HL-60 (cell line): ENCODE results near the gene APOA5.

ENCODE experiments used
- DNase-seq, 2 experiments: peaks; one replicate each; pipeline ENCODE4 v3.0.0-alpha.2; 2010 to 2020; ENCODE audit warnings: low read depth in 1 of 2, low spot score in 1 of 2
- H3K27ac ChIP-seq: fragments of 250-450 bp; sonication (Bioruptor Pico); replicated peaks from 2 replicates; pipeline ENCODE4 v1.5.1; 2020; ENCODE audit warnings: mild to moderate bottlenecking, moderate library complexity
- H3K27me3 ChIP-seq: fragments of 250-450 bp; sonication (Bioruptor Pico); 2 replicates; pipeline ENCODE4 v1.5.1; 2021; ENCODE audit warnings: mild to moderate bottlenecking, moderate library complexity; ENCODE audit not compliant: insufficient read depth, poor library complexity, severe bottlenecking
- H3K4me3 ChIP-seq: replicated peaks from 2 replicates; pipeline ENCODE4 v1.5.1; 2011; ENCODE audit warnings: mild to moderate bottlenecking, control low read depth, low read length; ENCODE audit not compliant: insufficient read depth
- CTCF ChIP-seq: IDR thresholded peaks from one replicate; pipeline ENCODE4 v1.5.1; 2011; ENCODE audit warnings: low read length, control low read depth, inconsistent platforms; ENCODE audit not compliant: insufficient read depth
- GABPA ChIP-seq: IDR thresholded peaks from 2 replicates; pipeline ENCODE4 v1.6.1; 2012; ENCODE audit warnings: low read depth
- POLR2AphosphoS5 ChIP-seq: IDR thresholded peaks from 2 replicates; pipeline ENCODE4 v1.6.1; 2012; ENCODE audit warnings: low read depth
- REST ChIP-seq: IDR thresholded peaks from 2 replicates; pipeline ENCODE4 v1.6.1; 2012; ENCODE audit warnings: low read depth; ENCODE audit not compliant: insufficient replicate concordance
- SPI1 ChIP-seq: IDR thresholded peaks from 2 replicates; pipeline ENCODE4 v1.6.1; 2012; ENCODE audit warnings: low read depth, mild to moderate bottlenecking, borderline replicate concordance

Gene APOA5

DNA sequence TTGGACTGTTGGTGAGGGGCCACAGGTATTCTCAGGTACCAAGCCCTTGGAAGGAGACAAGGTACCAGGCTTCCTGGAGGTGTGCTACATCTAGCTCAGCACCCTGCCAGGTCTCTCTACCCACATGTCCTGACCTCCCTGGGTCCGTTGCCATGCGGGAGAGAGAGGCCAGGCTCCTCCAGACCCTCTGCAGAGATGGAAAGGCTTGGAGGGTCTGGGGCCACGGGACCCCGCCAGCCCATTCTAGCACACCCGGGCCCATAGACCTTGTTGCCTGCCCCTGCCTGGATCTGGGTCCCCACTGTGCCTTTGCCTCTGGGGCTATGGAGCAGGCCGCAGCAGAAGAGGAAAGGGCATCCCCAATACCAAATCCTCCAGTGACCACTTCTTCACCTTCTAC lies 35.8 kb upstream of the APOA5 start:
- no peak overlapping the region for H3K4me3 ChIP-seq
- no peak for TF ChIP-seq POLR2AphosphoS5
- TF ChIP-seq CTCF = no peak
- no peak for TF ChIP-seq GABPA
- no peak for TF ChIP-seq REST
- TF ChIP-seq SPI1 = no peak
- H3K27ac ChIP-seq = no peak overlapping the region
- H3K27me3 ChIP-seq = no peaks in the 10 kb centered on the region
- DNase-seq = no peak

- no peaks in the 10 kb centered on the region for H3K27me3 ChIP-seq
- TF ChIP-seq GABPA (no peak), REST (no peak), POLR2AphosphoS5 (no peak), CTCF (no peak), SPI1 (no peak)
- no peak for DNase-seq
Measured at GRCh38 chr11:116826751-116827431, 35.2 kb upstream of the APOA5 start.

GRCh38 chr11:116825854-116826750 lies 34.4 kb upstream of the APOA5 start:
- Histone ChIP-seq H3K4me3 (no peak overlapping the region), H3K27ac (no peak overlapping the region), H3K27me3 (no peaks in the 10 kb centered on the region)
- no peak for TF ChIP-seq SPI1
- no peak for TF ChIP-seq GABPA
- no peak for TF ChIP-seq POLR2AphosphoS5
- TF ChIP-seq CTCF = no peak
- no peak for TF ChIP-seq REST
- no peak for DNase-seq

More at GRCh38 chr11:116826751-116827431, 35.2 kb upstream of the APOA5 start:
- H3K27ac ChIP-seq = no peak overlapping the region
- H3K4me3 ChIP-seq = no peak overlapping the region
